Uterus (tissue), 4 donors: ENCODE data around the gene RPS5. TPM values are rescaled to one million over a fixed set of nuclear protein-coding genes. Genes with fewer than 3 reads are reported as not detected.
"Not testable (repeated sequence)": the region's sequence is repeated elsewhere in the genome, so short reads cannot be mapped to it uniquely, and the experiment has no call there.

Experiments
- DNase-seq, 2 donors: peaks; one replicate each; pipeline ENCODE4 v3.0.0-alpha.2; 2019 to 2020
- H3K27ac ChIP-seq, 2 donors: fragments of 200-600 bp; sonication (generic); 1 replicate in 1 of 2; 2 replicates in 1 of 2; pipeline ENCODE4 v1.5.1; 2016 to 2018
- H3K27me3 ChIP-seq, 2 donors: fragments of 200-600 bp; sonication (generic); one replicate each; pipeline ENCODE4 v1.5.1; 2018 to 2019; ENCODE audit warnings: control low read depth in 1 of 2
- H3K36me3 ChIP-seq, 2 donors: fragments of 200-600 bp; sonication (generic); one replicate each; pipeline ENCODE4 v1.5.1; 2019; ENCODE audit warnings: control low read depth in 1 of 2
- H3K4me1 ChIP-seq, 2 donors: fragments of 200-600 bp; sonication (generic); one replicate each; pipeline ENCODE4 v1.5.1; 2018 to 2019; ENCODE audit warnings: control low read depth in 1 of 2
- H3K4me3 ChIP-seq, 2 donors: fragments of 200-600 bp; sonication (generic); 1 replicate in 1 of 2; 2 replicates in 1 of 2; pipeline ENCODE4 v1.5.1; 2018 to 2019; ENCODE audit warnings: mild to moderate bottlenecking in 1 of 2
- H3K9me3 ChIP-seq, 2 donors: fragments of 200-600 bp; sonication (generic); one replicate each; pipeline ENCODE4 v1.5.1; 2019; ENCODE audit warnings: control low read depth in 1 of 2
- POLR2A ChIP-seq, 2 donors: fragments of 450-650 bp; IDR thresholded peaks; one replicate each; pipeline ENCODE4 v1.6.1; 2016; ENCODE audit warnings: antibody characterized with exemption in 2 of 2, mild to moderate bottlenecking in 1 of 2, moderate library complexity in 1 of 2
- intact Hi-C: fragments of 100-400 bp; cut with DNase I; formaldehyde crosslinking; loops from one replicate; pipeline ENCODE4 v1.15.1; 2023; ENCODE audit warnings: low total_unique reads
- total RNA-seq, 4 donors: library from RNA; depleted of rRNA in 3 of 4; stranded (reverse); fragments of >200 nt in 3 of 4; gene quantifications; one replicate each; pipeline versions ENCODE4 v1.1.0 to v1.2.4, GENCODE V29; 2014 to 2023
- TF ChIP-seq, protein P1 (sequence below), 4 experiments: fragments of 200-600 bp in 2 of 4; fragments of 450-650 bp in 2 of 4; sonication (generic) in 2 of 4; IDR thresholded peaks; one replicate each; pipeline ENCODE4 v1.5.1; 2016 to 2019; ENCODE audit warnings: antibody characterized with exemption in 4 of 4, mild to moderate bottlenecking in 2 of 4, moderate library complexity in 1 of 4
- donor health status: DM: yes; HTN: yes; CAD: no.

The RPS5 gene
- total RNA-seq, 4 donors from 2014 or later: 1,103 to 4,958 (median 2,770) TPM

DNA sequence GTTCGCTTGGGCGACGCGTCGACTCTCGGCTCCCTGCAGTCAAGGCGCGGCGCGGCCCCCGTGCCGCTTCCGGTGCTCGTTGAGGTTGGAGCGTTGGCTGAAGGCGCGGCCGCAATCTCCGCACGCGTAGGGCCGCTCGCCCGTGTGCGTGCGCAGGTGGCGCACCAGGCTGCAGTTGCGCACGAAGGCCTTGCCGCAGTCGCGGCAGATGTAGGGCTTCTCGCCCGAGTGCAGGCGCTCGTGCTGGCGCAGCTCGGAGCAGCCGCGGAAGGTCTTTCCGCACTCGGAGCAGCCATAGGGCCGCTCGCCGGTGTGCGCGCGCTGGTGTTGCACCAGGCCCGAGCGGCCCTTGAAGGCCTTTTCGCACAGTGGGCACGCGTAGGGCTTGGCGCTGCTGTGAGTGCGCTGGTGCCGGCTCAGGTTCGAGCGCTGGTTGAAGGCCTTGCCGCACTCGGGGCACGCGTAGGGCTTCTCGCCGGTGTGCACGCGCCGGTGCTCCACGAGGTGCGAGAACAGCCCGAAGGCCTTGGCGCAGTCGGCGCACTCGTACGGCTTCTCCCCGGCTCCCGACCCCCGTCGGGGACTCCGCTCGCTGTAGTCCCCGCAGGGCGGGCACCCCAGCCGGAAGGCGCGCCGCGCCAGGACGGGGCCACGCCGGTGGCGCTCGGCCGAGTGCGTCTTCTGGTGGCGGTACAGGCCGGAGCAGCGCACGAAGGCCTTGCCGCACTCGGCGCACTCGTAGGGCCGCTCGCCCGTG is 19.2 kb upstream of the RPS5 start:
- H3K36me3 ChIP-seq: no peaks in the 10 kb centered on the region
- no peaks in the 10 kb centered on the region for H3K27me3 ChIP-seq
- DNase-seq: no peak
- no peak overlapping the region for H3K27ac ChIP-seq
- H3K9me3 ChIP-seq: no peaks in the 10 kb centered on the region
- no peak overlapping the region for H3K4me3 ChIP-seq
- intact Hi-C loops: no loop called here
- TF ChIP-seq, protein P1, sequence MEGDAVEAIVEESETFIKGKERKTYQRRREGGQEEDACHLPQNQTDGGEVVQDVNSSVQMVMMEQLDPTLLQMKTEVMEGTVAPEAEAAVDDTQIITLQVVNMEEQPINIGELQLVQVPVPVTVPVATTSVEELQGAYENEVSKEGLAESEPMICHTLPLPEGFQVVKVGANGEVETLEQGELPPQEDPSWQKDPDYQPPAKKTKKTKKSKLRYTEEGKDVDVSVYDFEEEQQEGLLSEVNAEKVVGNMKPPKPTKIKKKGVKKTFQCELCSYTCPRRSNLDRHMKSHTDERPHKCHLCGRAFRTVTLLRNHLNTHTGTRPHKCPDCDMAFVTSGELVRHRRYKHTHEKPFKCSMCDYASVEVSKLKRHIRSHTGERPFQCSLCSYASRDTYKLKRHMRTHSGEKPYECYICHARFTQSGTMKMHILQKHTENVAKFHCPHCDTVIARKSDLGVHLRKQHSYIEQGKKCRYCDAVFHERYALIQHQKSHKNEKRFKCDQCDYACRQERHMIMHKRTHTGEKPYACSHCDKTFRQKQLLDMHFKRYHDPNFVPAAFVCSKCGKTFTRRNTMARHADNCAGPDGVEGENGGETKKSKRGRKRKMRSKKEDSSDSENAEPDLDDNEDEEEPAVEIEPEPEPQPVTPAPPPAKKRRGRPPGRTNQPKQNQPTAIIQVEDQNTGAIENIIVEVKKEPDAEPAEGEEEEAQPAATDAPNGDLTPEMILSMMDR (IDR thresholded peaks at IDR 0.05): no peak
- no peak for TF ChIP-seq POLR2A (IDR thresholded peaks at IDR 0.05)
- no peaks in the 10 kb centered on the region for H3K4me1 ChIP-seq

DNA sequence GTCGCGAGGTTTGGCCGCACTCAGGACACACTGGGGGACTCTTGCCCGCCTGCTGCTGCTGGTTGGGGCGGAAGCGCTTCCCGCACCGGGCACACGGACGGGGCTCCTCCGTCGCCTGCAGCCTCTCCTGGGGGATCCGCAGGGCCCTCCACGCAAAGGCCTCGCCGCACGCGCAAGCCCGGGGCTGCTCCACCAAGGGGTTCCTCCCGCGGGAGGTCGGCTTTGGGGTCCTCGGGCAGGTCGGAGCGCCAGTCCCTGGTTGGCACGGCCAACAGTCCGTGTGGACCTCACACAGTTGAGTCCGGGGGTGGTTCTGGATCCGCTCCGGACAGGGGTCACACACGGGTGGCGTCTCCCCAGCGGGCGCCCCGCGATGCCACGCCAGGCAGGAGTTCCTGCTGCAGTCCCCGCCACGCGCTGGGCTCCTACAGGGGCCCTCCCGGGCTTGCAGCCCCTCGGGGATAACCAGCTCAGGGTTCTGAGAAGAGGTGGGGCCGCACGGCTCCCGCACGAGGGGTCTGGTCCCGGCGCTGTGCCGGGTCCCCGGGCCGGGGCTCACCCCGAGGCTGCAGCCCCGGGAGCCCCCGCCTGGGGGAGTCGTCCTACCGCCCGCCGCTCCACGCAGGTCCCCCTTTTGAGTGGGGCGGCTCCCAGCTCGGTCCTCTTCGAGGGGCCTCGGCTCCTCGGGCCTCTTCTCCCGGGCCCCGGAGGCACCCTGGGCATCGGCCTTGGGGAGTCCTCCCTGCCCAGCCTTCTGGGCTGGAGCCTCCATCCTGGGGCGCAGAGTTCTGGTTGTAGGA is 18.3 kb upstream of the RPS5 start:
- H3K27ac ChIP-seq: no peak overlapping the region
- H3K27me3 ChIP-seq: no peaks in the 10 kb centered on the region
- no peak for DNase-seq
- H3K4me3 ChIP-seq: no peak overlapping the region
- TF ChIP-seq, protein P1 (IDR thresholded peaks at IDR 0.05): no peak
- no peaks in the 10 kb centered on the region for H3K4me1 ChIP-seq
- no peaks in the 10 kb centered on the region for H3K36me3 ChIP-seq
- H3K9me3 ChIP-seq: no peaks in the 10 kb centered on the region
- intact Hi-C loops: no loop called here

DNA sequence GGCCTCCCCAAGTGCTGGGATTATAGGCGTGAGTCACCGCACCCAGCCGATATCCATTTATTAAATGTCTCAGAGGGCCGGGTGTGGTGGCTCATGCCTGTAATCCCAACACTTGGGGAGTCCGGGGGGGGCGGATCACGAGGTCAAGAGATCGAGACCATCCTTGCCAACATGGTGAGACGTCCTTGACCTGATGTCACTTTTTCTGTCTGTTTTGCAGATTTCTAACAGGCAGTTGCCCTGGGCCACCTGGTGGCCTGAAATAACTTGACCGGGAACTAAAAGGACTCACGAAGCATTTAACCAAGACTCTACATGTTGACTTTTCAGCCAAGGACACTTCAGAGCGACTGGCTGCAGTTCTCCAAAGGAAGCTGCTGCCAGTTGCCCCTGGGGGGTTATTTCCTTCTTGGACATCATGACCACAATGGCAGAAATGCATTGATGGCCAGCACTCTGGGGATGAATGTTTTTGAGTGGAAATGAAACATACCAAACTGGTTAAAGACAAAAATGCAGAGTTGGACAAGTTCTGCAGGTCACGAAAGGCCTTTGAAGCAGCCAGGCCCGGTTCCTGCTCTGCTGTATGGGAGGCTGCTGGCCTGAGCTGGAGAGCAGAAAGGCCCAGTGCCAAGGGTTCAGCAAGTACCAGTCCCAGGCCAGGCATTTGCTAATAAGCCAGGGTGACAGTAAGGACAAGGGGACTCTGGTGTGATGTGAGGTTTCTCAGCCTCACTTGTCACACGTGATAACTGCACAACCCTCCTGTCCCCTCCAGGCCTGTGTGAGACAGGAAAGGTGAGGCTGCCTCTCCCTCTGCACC is 14.5 kb upstream of the RPS5 start:
- H3K4me1 ChIP-seq: no peaks in the 10 kb centered on the region
- no peak for DNase-seq
- TF ChIP-seq POLR2A (IDR thresholded peaks at IDR 0.05): no peak
- TF ChIP-seq, protein P1 (IDR thresholded peaks at IDR 0.05): no peak
- no peaks in the 10 kb centered on the region for H3K9me3 ChIP-seq
- no peaks in the 10 kb centered on the region for H3K36me3 ChIP-seq
- no peak overlapping the region for H3K27ac ChIP-seq
- no peak overlapping the region for H3K4me3 ChIP-seq
- no peaks in the 10 kb centered on the region for H3K27me3 ChIP-seq
- intact Hi-C loops: no loop called here

DNA sequence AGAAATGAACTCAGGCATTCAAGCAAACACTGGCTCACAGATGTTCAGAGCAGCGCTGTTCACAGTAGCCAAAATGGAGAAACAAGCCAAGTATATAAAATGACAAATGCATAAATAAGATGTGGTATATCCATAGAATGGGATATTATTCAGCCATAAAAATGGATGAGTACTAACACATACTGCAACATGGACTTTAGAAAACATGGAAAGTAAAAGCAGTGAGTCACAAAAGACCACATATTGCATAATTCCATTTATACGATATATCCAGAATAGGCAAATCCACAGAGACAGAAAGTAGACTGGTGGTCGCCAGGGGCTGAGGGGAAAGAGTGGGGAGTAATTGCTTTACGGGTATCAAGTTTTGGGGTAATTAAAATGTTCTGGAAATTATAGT is 12.9 kb upstream of the RPS5 start:
- H3K4me3 ChIP-seq: no peak overlapping the region
- intact Hi-C loops: no loop called here
- TF ChIP-seq, protein P1 (IDR thresholded peaks at IDR 0.05): no peak
- TF ChIP-seq POLR2A (IDR thresholded peaks at IDR 0.05): no peak
- no peak overlapping the region for H3K27ac ChIP-seq
- H3K9me3 ChIP-seq: no peaks in the 10 kb centered on the region
- no peak for DNase-seq
- no peaks in the 10 kb centered on the region for H3K27me3 ChIP-seq
- no peaks in the 10 kb centered on the region for H3K4me1 ChIP-seq
- H3K36me3 ChIP-seq: no peaks in the 10 kb centered on the region

DNA sequence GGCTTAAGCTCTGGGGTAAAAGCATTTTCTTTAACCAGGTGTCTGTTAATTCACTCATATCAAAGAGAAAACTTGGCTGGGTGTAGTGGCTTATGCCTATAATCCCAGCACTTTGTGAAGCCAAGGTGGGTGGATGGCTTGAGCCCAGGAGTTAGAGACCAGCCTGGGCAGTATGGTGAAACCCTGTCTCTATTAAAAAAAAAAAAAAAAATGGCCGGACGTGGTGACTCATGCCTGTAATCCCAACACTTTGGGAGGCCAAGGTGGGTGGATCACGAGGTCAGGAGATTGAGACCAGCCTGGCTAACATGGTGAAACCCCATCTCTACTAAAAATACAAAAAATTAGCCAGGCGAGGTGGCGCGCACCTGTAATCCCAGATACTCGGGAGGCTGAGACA is 10.3 kb upstream of the RPS5 start:
- H3K9me3 ChIP-seq, DNase-seq, H3K4me1 ChIP-seq, H3K36me3 ChIP-seq, intact Hi-C loops, H3K4me3 ChIP-seq, H3K27ac ChIP-seq, H3K27me3 ChIP-seq: not testable (repeated sequence)
